SJCRH30 (cell line): ENCODE results near the gene B3GAT1. TPM values are rescaled to one million over a fixed set of nuclear protein-coding genes. Genes with fewer than 3 reads are reported as not detected.

Experiments
- DNase-seq, 2 experiments: peaks; one replicate each; pipeline ENCODE4 v3.0.0-alpha.2; 2015 to 2020
- H3K27ac ChIP-seq: fragments of 250-450 bp; sonication (Bioruptor Pico); 2 replicates; pipeline ENCODE4 v1.5.1; 2020; ENCODE audit warnings: mild to moderate bottlenecking, moderate library complexity
- H3K27me3 ChIP-seq: fragments of 250-450 bp; sonication (Bioruptor Pico); 2 replicates; pipeline ENCODE4 v1.5.1; 2020; ENCODE audit warnings: mild to moderate bottlenecking, moderate library complexity
- H3K36me3 ChIP-seq: fragments of 250-450 bp; sonication (Bioruptor Pico); 2 replicates; pipeline ENCODE4 v1.5.1; 2020; ENCODE audit warnings: mild to moderate bottlenecking, moderate library complexity
- H3K4me1 ChIP-seq: fragments of 250-450 bp; sonication (Bioruptor Pico); 2 replicates; pipeline ENCODE4 v1.5.1; 2020; ENCODE audit warnings: mild to moderate bottlenecking, moderate library complexity
- H3K4me3 ChIP-seq: fragments of 250-450 bp; sonication (Bioruptor Pico); 2 replicates; pipeline ENCODE4 v1.5.1; 2020; ENCODE audit warnings: mild to moderate bottlenecking, moderate library complexity
- H3K9me3 ChIP-seq: fragments of 250-450 bp; sonication (Bioruptor Pico); replicated peaks from 2 replicates; pipeline ENCODE4 v1.5.1; 2020; ENCODE audit warnings: mild to moderate bottlenecking, moderate library complexity
- total RNA-seq: library from RNA; depleted of rRNA; stranded (reverse); fragments of >200 nt; shearing (Covaris generic); gene quantifications from 2 replicates; pipeline ENCODE4 v1.2.3, GENCODE V29; 2014

Gene B3GAT1
- total RNA-seq, 1 experiment from 2014 or later = not detected

DNA sequence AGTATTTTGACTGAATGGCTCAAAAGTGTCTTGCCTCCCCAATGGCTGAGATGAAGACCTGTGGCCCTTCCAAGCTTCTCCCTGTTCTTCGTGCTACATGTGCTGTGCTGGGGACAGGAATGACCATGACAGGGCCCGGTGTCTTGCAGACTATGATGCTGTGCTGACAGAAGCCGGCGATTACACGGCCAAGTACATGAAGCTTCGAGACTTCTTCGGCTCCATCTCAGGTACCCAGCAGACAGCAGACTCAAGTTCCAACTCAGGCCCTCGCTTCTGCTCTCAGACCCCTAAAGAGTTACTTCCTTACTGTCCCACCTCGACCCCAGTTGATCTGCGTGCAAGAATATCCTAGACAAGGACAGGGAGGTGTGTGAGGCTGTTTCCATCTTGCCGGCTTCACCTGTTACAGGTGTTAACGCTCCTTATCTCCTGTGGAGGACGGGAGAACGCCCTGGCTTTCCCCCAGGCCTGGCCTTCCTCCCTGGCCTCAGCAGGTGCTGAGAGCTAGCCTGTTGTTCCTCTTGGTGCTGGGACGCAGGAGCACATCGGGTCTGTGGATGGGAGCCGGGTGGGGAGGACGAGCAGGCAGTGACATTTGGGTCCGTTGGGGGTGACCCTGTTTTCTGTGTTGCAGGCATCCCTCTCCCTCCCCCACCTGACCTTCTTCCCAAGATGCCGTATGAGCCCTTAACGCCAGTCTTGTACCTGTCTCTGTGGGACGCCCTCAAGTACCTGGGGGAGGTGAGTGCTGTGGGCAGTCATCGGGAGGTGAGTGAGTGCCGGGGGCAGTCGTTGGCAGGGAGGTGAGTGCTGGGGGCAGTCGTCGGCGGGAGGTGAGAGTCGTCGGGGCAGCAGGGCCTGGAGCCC lies 42.2 kb downstream of the B3GAT1 start:
- Histone ChIP-seq H3K4me3 (no peak overlapping the region), H3K27ac (no peak overlapping the region), H3K4me1 (no peaks in the 10 kb centered on the region), H3K27me3 (peaks cover 29% of the 10 kb centered on the region), H3K9me3 (no peaks in the 10 kb centered on the region), H3K36me3 (no peaks in the 10 kb centered on the region)
- no peak for DNase-seq

DNA sequence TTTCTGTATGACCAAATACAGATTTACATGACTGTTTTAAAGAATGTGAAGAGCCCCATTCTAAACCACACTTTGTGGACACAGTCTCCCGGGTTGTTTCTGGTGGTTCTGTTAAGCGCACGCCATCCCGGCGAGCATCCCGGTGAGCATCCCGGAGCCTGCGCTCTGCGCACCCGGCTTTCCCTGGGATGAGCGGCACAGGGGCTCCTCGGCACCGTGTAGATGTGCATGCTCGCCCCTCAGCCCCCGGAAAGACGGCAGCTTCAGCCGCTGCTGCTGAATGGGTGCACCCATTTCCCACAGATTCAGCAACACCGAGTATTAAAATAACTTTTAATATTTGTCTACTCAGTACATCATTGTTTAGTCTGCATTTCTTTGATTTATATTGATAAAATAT lies 44.3 kb downstream of the B3GAT1 start:
- DNase-seq = no peak
- H3K27ac ChIP-seq = no peak overlapping the region
- H3K27me3 ChIP-seq = peaks cover 19% of the 10 kb centered on the region
- no peaks in the 10 kb centered on the region for H3K9me3 ChIP-seq
- H3K4me1 ChIP-seq = no peaks in the 10 kb centered on the region
- no peaks in the 10 kb centered on the region for H3K36me3 ChIP-seq
- no peak overlapping the region for H3K4me3 ChIP-seq

DNA sequence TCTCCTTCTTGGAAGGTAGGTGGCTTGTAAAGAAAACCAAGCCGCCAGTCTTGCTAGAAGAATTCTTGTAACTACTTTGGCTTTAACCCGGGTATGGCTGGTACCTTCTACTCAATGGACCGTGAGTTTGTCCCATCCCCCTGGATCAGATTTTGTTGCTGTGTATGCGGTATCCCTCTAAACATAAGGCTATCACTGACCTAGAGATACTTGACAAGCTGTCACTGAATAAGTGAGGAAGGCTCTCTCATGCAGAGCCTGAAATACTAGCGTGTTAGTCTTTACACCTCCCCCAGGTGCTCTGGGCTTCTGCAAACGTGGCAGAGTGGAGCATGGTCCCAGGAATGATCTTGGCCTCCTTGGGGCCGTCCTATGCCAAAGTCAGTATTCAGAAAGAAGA lies 45.8 kb downstream of the B3GAT1 start:
- Histone ChIP-seq H3K27me3 (peaks cover 15% of the 10 kb centered on the region), H3K36me3 (no peaks in the 10 kb centered on the region), H3K4me3 (no peak overlapping the region), H3K9me3 (no peaks in the 10 kb centered on the region), H3K4me1 (no peaks in the 10 kb centered on the region), H3K27ac (no peak overlapping the region)
- no peak for DNase-seq

DNA sequence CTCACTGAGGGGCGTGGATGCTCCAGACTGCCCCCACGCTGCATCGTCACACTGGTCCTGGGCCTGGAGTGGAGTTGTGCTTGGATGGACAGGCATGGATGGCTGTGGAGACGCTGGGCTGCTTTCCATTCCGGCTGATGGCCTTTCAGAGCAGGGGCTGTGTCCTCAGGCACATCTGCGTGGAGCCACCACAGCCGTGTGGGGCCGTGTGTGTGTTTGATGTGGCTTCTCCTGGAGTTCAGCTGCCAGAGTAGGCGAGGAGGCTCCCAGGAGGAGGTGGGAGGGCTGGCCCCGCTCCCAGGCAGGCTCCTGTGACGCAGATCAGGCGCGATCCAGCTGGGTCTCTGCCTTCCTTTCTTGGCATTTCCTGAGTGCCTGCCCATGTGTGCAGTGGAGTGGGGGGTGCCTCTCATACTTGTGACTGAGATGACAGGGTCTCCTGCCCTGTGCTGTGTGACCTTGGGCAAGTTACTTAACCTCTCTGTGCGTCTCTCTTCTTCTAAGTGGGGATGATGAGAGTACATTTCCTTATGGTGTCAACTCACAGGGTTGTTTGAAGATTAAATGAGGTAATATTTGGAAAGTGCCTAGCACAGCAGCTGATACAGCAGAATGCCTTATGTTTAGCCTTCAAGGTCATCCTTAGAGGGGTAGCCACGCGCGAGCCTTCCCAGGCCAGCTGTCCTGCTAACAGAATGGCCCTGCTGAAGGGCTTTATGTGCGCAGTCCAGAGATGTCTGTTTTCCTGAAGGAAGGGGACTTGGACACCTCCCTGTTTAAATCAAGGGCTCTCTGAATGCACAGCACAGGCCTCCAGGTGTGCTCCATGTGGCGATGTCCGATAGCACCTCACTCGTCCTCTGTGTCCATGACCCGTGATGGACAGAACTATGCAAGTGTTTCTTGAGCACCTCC lies 46.8 kb downstream of the B3GAT1 start:
- H3K27ac ChIP-seq = no peak overlapping the region
- no peaks in the 10 kb centered on the region for H3K4me1 ChIP-seq
- no peaks in the 10 kb centered on the region for H3K9me3 ChIP-seq
- no peak overlapping the region for H3K4me3 ChIP-seq
- peak; percentile 23 to 40 for DNase-seq
- peaks cover 14% of the 10 kb centered on the region for H3K27me3 ChIP-seq
- no peaks in the 10 kb centered on the region for H3K36me3 ChIP-seq

DNA sequence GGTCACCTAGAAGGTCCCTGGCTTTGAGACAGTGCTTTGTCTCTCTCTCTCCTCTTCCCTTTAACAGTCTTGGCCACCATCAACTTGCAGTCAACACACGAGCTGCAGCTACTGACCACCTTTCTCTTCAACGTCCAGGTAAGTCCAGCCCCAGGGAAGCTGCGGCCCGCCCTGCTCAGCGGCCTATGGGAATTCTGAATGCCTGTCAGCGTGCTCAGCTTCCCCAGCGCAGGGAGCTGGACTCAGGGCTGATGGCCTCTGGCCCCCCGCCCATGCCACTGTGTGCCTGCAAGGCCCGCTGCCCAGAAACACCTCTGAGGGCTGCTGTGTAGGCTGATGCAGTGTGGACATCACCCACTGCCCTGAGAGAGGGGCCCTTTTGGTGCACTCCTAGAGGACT lies 47.8 kb downstream of the B3GAT1 start:
- peaks cover 15% of the 10 kb centered on the region for H3K27me3 ChIP-seq
- H3K27ac ChIP-seq = no peak overlapping the region
- no peak overlapping the region for H3K4me3 ChIP-seq
- no peaks in the 10 kb centered on the region for H3K36me3 ChIP-seq
- H3K4me1 ChIP-seq = no peaks in the 10 kb centered on the region
- H3K9me3 ChIP-seq = no peaks in the 10 kb centered on the region
- DNase-seq = no peak

DNA sequence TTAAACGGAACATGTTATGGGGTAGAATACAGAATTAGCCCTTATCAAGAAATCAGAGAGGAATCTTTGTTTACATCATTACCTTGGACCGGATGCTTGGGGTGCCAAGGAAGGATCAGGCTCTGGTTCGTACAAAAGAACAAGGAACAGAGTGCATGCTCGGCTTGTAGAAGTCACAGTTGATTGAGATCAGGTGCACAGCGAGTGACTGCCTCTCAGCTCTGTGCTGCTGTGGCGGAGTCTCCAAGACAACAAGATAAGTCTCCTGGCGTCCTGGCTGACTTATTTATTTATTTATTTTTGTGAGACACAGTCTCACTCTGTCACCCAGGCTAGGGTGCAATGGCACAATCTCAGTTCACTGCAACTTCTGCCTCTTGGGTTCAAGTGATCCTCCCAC lies 48.5 kb downstream of the B3GAT1 start:
- Histone ChIP-seq H3K4me1 (no peaks in the 10 kb centered on the region), H3K27ac (no peak overlapping the region), H3K36me3 (no peaks in the 10 kb centered on the region), H3K4me3 (no peak overlapping the region), H3K9me3 (no peaks in the 10 kb centered on the region), H3K27me3 (peaks cover 15% of the 10 kb centered on the region)
- no peak for DNase-seq

DNA sequence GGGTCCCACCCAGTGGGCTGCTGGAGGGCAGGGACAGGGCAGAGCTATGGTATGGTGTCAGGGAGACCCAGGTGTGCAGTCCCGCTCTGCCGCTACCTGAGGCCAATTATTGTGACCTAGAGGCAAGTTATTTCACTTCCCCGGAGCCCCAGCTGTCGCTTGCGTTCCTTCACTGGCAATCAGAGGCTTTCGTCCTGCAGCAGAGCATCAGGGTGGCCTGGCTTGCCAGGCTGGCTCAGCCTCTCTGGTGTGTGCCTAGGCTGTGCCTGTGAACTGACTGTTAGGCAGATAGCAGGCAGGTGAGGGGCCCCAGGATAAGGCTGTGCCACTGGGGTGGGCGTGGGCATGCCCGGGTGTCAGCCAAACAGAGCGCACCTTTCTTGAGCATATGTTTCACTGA lies 48.9 kb downstream of the B3GAT1 start:
- Histone ChIP-seq H3K27me3 (peaks cover 15% of the 10 kb centered on the region), H3K4me3 (no peak overlapping the region), H3K9me3 (no peaks in the 10 kb centered on the region), H3K4me1 (no peaks in the 10 kb centered on the region), H3K27ac (no peak overlapping the region), H3K36me3 (no peaks in the 10 kb centered on the region)
- no peak for DNase-seq

DNA sequence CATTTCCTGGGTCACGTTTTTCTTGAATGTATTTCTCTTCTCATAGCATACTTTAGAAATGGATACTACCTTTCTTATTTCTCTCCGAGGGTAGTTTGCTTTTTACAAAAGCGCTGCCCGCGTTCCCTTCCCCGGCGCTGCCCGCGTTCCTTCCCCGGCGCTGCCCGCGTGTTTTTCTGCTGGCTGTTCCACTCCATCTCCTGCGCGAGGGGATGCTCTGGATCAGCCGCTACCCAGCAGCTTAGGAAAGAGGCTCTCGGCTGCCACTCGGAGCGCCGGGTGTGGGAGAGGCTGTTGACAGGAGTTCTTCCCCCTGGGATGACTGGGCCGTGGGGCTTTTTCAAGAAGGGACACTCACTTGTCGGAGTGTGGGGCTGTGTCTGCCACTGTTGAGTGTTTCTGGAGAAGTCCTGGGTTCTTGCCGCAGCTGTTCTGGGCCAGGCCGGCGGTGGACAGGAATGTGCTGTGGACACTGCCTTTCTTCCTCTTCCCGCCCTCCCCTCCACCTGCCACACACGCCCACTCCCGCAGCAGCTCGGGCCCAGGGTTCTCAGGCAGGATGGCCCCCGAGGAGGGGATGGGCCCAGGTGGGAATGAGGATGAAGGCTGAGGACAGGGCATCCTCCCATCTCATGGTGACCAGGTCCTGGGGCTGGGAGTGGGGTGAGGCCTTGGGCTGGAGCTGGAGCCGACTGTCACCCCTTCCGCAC lies 49.7 kb downstream of the B3GAT1 start:
- no peaks in the 10 kb centered on the region for H3K9me3 ChIP-seq
- H3K4me3 ChIP-seq = no peak overlapping the region
- H3K4me1 ChIP-seq = no peaks in the 10 kb centered on the region
- H3K27me3 ChIP-seq = peaks cover 12% of the 10 kb centered on the region
- no peak for DNase-seq
- H3K27ac ChIP-seq = no peak overlapping the region
- no peaks in the 10 kb centered on the region for H3K36me3 ChIP-seq

DNA sequence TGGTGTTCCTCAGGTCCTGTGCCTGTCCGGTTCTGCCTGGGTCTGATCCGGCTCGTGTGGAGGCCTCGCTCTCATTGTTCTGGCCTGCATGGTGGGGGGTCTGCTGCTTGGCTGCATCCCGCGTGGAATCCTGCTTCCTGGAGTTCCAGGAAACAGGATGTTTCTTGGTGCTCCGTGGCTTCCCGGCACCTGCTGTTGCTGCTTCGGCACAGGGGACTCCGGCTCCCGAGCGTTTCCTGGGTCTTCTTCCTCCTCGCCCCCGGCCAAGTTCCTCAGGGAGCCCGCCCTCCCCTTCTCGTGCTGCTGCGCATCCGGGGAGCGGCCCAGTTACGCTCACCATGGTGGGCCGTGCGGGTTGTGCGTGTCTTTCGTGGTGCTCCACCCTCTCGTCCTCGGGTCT lies 50.4 kb downstream of the B3GAT1 start:
- DNase-seq = no peak
- no peaks in the 10 kb centered on the region for H3K9me3 ChIP-seq
- no peaks in the 10 kb centered on the region for H3K36me3 ChIP-seq
- no peak overlapping the region for H3K27ac ChIP-seq
- peaks cover 12% of the 10 kb centered on the region for H3K27me3 ChIP-seq
- no peak overlapping the region for H3K4me3 ChIP-seq
- H3K4me1 ChIP-seq = no peaks in the 10 kb centered on the region

DNA sequence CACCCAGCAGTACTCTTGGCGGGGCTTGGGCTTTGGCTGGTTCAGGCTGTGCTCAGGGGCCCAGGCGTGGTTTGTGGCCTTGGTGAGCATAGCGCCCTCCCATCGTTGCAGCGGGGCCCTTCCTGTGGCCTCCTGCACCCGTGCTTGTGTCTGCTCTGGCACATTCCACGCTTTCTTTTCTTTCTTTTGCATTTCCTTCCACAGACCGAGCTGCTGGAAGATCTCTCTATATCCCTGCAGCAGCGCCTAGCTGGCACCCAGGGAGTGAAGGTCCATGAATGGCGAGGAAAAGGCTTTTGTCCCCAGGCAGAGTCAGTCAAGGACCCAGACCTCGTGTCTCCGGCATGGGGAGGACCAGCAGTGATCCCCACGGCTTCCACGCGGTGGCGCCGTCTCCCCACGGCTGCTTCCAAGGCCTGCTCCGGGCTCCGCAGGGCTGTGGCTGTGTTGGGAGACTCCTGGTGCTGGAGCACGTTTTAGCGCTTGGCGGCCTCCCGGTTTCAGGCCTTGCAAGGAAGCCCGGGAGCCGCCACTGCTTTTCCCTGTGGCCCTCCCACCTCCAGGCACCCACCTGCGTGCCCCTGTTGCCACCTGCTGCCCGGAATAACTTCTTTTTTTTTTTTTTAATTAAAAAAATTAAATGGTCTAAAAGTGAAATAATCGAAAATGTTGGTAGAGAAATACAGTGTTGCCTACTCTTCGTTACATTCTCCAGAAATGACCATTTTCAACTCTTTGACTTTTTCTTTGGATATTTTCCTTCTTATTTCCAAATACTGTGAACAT lies 51.8 kb downstream of the B3GAT1 start:
- H3K4me3 ChIP-seq = no peak overlapping the region
- H3K4me1 ChIP-seq = no peaks in the 10 kb centered on the region
- no peak overlapping the region for H3K27ac ChIP-seq
- H3K27me3 ChIP-seq = peaks cover 11% of the 10 kb centered on the region
- DNase-seq = peak; percentile 74 to 84
- H3K9me3 ChIP-seq = no peaks in the 10 kb centered on the region
- no peaks in the 10 kb centered on the region for H3K36me3 ChIP-seq

DNA sequence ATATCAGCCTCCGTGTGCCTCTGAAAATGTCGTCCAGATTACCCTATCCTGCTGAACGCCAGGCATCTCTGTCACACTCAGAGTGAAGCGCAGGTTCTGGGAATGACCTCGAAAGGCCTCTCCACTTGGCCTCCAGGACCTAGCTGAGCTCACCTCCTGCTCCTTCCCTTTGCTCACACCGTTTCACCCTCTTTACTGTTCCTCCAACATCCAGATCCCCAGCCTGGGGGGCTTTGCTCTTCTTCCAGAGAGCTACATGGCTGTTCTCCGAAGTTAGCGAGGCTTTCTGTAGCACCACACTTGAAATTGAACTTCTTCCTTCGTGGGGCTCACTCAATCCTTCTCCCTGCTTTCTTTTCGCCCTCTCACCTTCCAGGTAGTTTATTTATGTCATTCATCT lies 52.4 kb downstream of the B3GAT1 start:
- H3K9me3 ChIP-seq = no peaks in the 10 kb centered on the region
- no peaks in the 10 kb centered on the region for H3K36me3 ChIP-seq
- no peak overlapping the region for H3K27ac ChIP-seq
- peaks cover 11% of the 10 kb centered on the region for H3K27me3 ChIP-seq
- DNase-seq = no peak
- H3K4me1 ChIP-seq = no peaks in the 10 kb centered on the region
- no peak overlapping the region for H3K4me3 ChIP-seq

DNA sequence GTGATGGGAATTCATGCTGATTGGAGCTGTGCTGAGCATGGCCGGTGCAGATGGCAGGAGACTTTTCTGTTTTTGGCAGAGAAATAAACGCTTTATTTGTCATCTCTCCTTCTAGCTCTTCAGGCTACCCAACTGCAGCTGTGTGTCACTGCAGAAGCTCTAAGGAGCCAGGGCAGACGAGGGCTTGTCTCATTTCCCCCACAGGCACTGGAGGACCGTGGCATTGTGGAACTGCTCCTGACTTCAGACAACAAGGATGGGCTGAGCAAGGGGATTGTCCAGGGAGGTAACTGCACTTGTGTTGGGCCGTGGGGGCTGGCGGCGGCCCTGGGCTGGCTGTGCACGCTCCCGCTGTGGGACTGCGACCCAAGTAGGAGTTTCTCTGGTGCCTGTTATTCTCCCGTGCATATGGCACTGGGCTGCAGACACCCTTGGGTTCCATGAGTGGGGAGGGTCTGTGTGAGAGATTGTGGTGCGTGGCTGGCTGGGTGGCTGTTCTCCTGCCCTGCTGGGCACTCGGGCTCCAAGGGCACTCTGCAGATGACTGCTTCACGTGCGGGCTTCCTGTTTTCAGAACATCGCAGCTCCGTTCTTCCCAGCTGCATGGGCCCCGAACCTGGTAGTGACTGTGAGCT lies 53.1 kb downstream of the B3GAT1 start:
- no peak overlapping the region for H3K4me3 ChIP-seq
- no peaks in the 10 kb centered on the region for H3K9me3 ChIP-seq
- peaks cover 11% of the 10 kb centered on the region for H3K27me3 ChIP-seq
- H3K4me1 ChIP-seq = no peaks in the 10 kb centered on the region
- no peak for DNase-seq
- no peaks in the 10 kb centered on the region for H3K36me3 ChIP-seq
- H3K27ac ChIP-seq = no peak overlapping the region

DNA sequence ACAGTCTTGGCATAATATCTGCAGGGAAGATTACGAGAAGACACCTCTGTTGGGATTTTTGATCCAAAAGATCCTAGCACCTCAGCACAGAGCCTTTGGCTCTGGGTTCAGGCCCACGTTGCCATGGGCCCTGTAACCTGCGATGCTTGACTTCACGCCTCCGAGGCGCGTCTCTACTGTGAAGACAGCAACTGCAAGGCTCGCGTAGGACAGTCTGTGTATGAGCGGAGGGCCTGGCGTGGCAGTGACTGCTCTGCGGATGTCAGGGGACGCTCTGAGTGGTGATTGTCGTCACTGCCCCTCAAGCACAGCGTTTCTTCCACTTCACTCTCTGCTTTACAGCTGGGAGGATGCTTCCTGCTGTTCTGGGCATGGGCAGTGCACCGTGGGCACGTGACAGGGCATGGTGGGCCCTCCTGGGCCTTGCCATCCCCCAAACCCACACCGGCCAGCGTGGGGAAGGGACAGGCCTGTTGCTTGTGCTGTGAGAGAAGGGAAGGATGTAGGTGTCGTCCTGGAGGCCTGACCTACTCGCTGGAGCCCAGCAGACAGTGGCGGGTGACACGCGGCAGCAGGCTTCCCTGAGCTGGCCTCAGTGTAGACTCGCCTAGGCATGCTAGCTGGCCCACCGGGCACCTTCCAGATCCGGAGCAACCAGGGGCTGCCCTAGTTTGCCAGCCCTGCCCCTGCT lies 53.7 kb downstream of the B3GAT1 start:
- no peaks in the 10 kb centered on the region for H3K4me1 ChIP-seq
- no peak overlapping the region for H3K4me3 ChIP-seq
- H3K9me3 ChIP-seq = no peaks in the 10 kb centered on the region
- H3K36me3 ChIP-seq = no peaks in the 10 kb centered on the region
- no peak for DNase-seq
- H3K27me3 ChIP-seq = peaks cover 11% of the 10 kb centered on the region
- H3K27ac ChIP-seq = no peak overlapping the region
